Transverse colon (tissue), 3 donors: ENCODE results near the gene KIAA0232.

ENCODE experiments used
- CTCF ChIP-seq, 5 experiments: fragments of 200-600 bp in 3 of 5; fragments of 450-650 bp in 2 of 5; sonication (generic) in 3 of 5; IDR thresholded peaks; 1 replicate in 2 of 5; 2 replicates in 3 of 5; pipeline ENCODE4 v1.5.1; 2016 to 2017; ENCODE audit warnings: antibody characterized with exemption in 5 of 5, inconsistent platforms in 3 of 5, mild to moderate bottlenecking in 2 of 5, moderate library complexity in 1 of 5
- EP300 ChIP-seq: sonication (generic); formaldehyde crosslinking; IDR thresholded peaks from one replicate; pipeline ENCODE4 v1.6.1; 2017; ENCODE audit warnings: antibody characterized with exemption, low read depth
- POLR2A ChIP-seq: fragments of 450-650 bp; IDR thresholded peaks from one replicate; pipeline ENCODE4 v1.6.1; 2016; ENCODE audit warnings: antibody characterized with exemption, mild to moderate bottlenecking, moderate library complexity

DNA sequence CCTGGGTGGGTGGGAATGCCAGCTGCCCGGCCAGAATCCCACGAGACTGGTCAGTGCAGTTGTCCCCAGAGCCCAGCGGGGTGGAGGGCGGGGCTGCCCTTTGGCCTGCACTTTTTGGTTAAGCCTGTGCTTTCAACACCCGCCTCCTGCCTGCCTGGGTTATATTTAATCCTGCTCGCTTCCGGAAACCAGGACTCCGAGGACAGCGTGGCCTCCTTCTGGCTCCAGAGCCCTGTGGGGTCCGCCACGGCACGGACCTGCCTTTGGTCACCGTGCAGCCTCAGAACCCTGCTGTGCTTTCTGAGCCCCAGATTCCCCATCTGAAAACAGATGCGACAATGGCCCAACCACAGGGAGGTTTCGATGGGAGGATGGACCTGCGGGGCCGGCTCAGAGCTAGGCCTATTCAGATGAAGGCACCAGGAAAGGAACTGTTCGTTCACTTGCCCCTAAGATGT is 29.4 kb upstream of the KIAA0232 start:
- TF ChIP-seq CTCF (IDR thresholded peaks at IDR 0.05) (no peak), EP300 (no peak), POLR2A (no peak)
